ENCODE measurements around the gene UQCR10.

The UQCR10 gene

GRCh38 chr22:29795663-29796062 is 28.5 kb downstream of the UQCR10 start:
- no peak overlapping the region for H3K9ac ChIP-seq (ENCODE audit: low read depth, low read length)
- H3K36me3 ChIP-seq (ENCODE audit: insufficient read depth, low read length): peaks cover 87% of the 10 kb centered on the region
- H3K9me3 ChIP-seq (ENCODE audit: insufficient read depth, low read length, severe bottlenecking): no peaks in the 10 kb centered on the region
- no peak overlapping the region for H3K27ac ChIP-seq (ENCODE audit: low read length)
- DNase-seq: no peak
- ATAC-seq (ENCODE audit: insufficient read depth, low read depth): no peak
- H3K4me2 ChIP-seq (ENCODE audit: insufficient read depth, low read length): no peak overlapping the region
- H3K4me1 ChIP-seq (ENCODE audit: insufficient read depth, low read length): peaks cover 15% of the 10 kb centered on the region
- no peak overlapping the region for H2AFZ ChIP-seq (ENCODE audit: low read depth, low read length)
- H3K4me3 ChIP-seq (ENCODE audit: low read depth in 1 of 2, low read length in 2 of 2): no peak overlapping the region
- peaks cover 9% of the 10 kb centered on the region; the same call in 1 of the 2 replicates for H4K20me1 ChIP-seq (ENCODE audit: insufficient read depth, low read length)
- H3K79me2 ChIP-seq (ENCODE audit: insufficient read depth, low read length): no peaks in the 10 kb centered on the region
- H3K27me3 ChIP-seq (ENCODE audit: insufficient read depth, low read length, poor library complexity): no peaks in the 10 kb centered on the region
- TF ChIP-seq EZH2 (IDR thresholded peaks at IDR 0.05; ENCODE audit: borderline replicate concordance, low read depth, low read length, severe bottlenecking): no peak
- TF ChIP-seq, protein P1, sequence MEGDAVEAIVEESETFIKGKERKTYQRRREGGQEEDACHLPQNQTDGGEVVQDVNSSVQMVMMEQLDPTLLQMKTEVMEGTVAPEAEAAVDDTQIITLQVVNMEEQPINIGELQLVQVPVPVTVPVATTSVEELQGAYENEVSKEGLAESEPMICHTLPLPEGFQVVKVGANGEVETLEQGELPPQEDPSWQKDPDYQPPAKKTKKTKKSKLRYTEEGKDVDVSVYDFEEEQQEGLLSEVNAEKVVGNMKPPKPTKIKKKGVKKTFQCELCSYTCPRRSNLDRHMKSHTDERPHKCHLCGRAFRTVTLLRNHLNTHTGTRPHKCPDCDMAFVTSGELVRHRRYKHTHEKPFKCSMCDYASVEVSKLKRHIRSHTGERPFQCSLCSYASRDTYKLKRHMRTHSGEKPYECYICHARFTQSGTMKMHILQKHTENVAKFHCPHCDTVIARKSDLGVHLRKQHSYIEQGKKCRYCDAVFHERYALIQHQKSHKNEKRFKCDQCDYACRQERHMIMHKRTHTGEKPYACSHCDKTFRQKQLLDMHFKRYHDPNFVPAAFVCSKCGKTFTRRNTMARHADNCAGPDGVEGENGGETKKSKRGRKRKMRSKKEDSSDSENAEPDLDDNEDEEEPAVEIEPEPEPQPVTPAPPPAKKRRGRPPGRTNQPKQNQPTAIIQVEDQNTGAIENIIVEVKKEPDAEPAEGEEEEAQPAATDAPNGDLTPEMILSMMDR (IDR thresholded peaks at IDR 0.05; ENCODE audit: borderline replicate concordance, extremely low read depth, low read length, poor library complexity, severe bottlenecking): no peak

GRCh38 chr22:29797351-29797750 is 30.2 kb downstream of the UQCR10 start:
- H3K4me2 ChIP-seq (ENCODE audit: insufficient read depth, low read length): no peak overlapping the region
- DNase-seq: peak; percentile 12
- no peak overlapping the region for H3K27ac ChIP-seq (ENCODE audit: low read length)

GRCh38 chr22:29798318-29798717 is 31.1 kb downstream of the UQCR10 start:
- Histone ChIP-seq H3K36me3 (ENCODE audit: insufficient read depth, low read length) (peaks cover 79% of the 10 kb centered on the region), H3K4me3 (ENCODE audit: low read depth in 1 of 2, low read length in 2 of 2) (no peak overlapping the region), H3K27ac (ENCODE audit: low read length) (peak overlapping the region; percentile 52), H3K9me3 (ENCODE audit: insufficient read depth, low read length, severe bottlenecking) (no peaks in the 10 kb centered on the region), H4K20me1 (ENCODE audit: insufficient read depth, low read length) (peaks cover 9% of the 10 kb centered on the region; the same call in 1 of the 2 replicates), H3K27me3 (ENCODE audit: insufficient read depth, low read length, poor library complexity) (no peaks in the 10 kb centered on the region), H3K4me2 (ENCODE audit: insufficient read depth, low read length) (no peak overlapping the region), H2AFZ (ENCODE audit: low read depth, low read length) (no peak overlapping the region), H3K79me2 (ENCODE audit: insufficient read depth, low read length) (no peaks in the 10 kb centered on the region), H3K9ac (ENCODE audit: low read depth, low read length) (no peak overlapping the region), H3K4me1 (ENCODE audit: insufficient read depth, low read length) (peaks cover 15% of the 10 kb centered on the region)
- ATAC-seq (ENCODE audit: insufficient read depth, low read depth) (peak; percentile 79), DNase-seq (peak; percentile 53)
- TF ChIP-seq, protein P1 (IDR thresholded peaks at IDR 0.05; ENCODE audit: borderline replicate concordance, extremely low read depth, low read length, poor library complexity, severe bottlenecking): no peak
- no peak for TF ChIP-seq EZH2 (IDR thresholded peaks at IDR 0.05; ENCODE audit: borderline replicate concordance, low read depth, low read length, severe bottlenecking)

More at GRCh38 chr22:29797351-29797750, 30.2 kb downstream of the UQCR10 start:
- Histone ChIP-seq H3K9me3 (ENCODE audit: insufficient read depth, low read length, severe bottlenecking) (no peaks in the 10 kb centered on the region), H3K79me2 (ENCODE audit: insufficient read depth, low read length) (no peaks in the 10 kb centered on the region), H2AFZ (ENCODE audit: low read depth, low read length) (no peak overlapping the region), H4K20me1 (ENCODE audit: insufficient read depth, low read length) (peaks cover 9% of the 10 kb centered on the region; the same call in 1 of the 2 replicates), H3K4me1 (ENCODE audit: insufficient read depth, low read length) (peaks cover 15% of the 10 kb centered on the region), H3K4me3 (ENCODE audit: low read depth in 1 of 2, low read length in 2 of 2) (no peak overlapping the region), H3K9ac (ENCODE audit: low read depth, low read length) (no peak overlapping the region), H3K27me3 (ENCODE audit: insufficient read depth, low read length, poor library complexity) (no peaks in the 10 kb centered on the region), H3K36me3 (ENCODE audit: insufficient read depth, low read length) (peaks cover 88% of the 10 kb centered on the region)
- TF ChIP-seq, protein P1 (IDR thresholded peaks at IDR 0.05; ENCODE audit: borderline replicate concordance, extremely low read depth, low read length, poor library complexity, severe bottlenecking): no peak
- TF ChIP-seq EZH2 (IDR thresholded peaks at IDR 0.05; ENCODE audit: borderline replicate concordance, low read depth, low read length, severe bottlenecking): no peak
- peak; percentile 27; the same call in 1 of the 3 replicates for ATAC-seq (ENCODE audit: insufficient read depth, low read depth)

Measured in DND-41 (cell line).